Measurements from ENCODE around the gene CAPN15.

CAPN15 gene

GRCh38 chr16:557463-558297, 30.2 kb downstream of the CAPN15 start:
- DNase-seq (ENCODE audit: low read depth, low spot score), result no peak

DNA sequence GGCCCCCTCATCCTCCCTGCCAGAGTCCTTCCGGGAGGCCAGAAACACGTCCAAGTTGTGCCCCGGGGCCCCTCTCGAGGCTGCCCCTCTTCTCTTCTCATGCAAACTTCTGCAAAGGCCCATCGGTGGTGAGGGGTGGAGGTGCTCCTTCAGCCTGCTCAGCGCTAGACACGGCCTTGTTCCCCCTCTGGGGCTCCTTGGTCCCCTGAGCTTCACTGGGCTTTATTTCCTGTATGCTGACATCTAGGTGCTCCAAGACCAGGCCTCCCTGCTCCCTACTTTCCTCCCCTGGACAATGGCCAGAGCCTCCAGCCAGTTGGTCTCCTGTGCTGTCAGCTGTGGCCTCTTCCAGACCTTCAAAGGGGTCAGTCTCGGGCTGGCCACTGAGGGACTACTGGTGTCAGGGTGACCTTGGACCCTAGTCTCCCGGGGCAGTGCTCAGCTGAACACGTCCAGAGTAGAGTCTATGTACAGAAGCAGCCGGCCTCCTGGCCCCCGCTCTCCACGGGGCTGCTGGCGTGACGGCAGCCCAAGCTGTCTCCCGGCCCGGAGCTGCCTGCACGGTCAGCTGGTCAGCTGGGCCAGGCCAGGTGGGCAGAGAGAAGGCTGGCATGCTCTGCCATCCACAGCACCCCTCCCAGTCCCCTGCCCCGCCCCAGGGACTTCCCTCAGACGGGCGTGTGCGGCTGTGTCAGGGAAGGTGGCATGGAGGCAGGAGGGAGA, 30.9 kb downstream of the CAPN15 start:
- no peak for DNase-seq (ENCODE audit: low read depth, low spot score)
- H3K4me3 ChIP-seq (ENCODE audit: low read length), result no peak overlapping the region

More at GRCh38 chr16:557463-558297, 30.2 kb downstream of the CAPN15 start:
- H3K4me3 ChIP-seq (ENCODE audit: low read length), result no peak overlapping the region

- no peak overlapping the region for H3K4me3 ChIP-seq (ENCODE audit: low read length)
Observed at GRCh38 chr16:559021-559380, 31.5 kb downstream of the CAPN15 start.

GRCh38 chr16:559411-560203, 32.1 kb downstream of the CAPN15 start:
- no peak overlapping the region for H3K4me3 ChIP-seq (ENCODE audit: low read length)
- no peak for DNase-seq (ENCODE audit: low read depth, low spot score)

More at GRCh38 chr16:559021-559380, 31.5 kb downstream of the CAPN15 start:
- DNase-seq (ENCODE audit: low read depth, low spot score), result no peak

GRCh38 chr16:560204-560700, 32.7 kb downstream of the CAPN15 start, which contains the start of gene PRR35:
Gene PRR35, plus strand, starts transcription at chr16:560394. Its CDS starts 2,901 bp downstream, at chr16:563295.
- no peak for DNase-seq (ENCODE audit: low read depth, low spot score)
- H3K4me3 ChIP-seq (ENCODE audit: low read length), result no peak within 1 kb of the TSS

- no peak for DNase-seq (ENCODE audit: low read depth, low spot score)
- no peak overlapping the region for H3K4me3 ChIP-seq (ENCODE audit: low read length)
Observed at GRCh38 chr16:560701-561412, 33.3 kb downstream of the CAPN15 start.

DNA sequence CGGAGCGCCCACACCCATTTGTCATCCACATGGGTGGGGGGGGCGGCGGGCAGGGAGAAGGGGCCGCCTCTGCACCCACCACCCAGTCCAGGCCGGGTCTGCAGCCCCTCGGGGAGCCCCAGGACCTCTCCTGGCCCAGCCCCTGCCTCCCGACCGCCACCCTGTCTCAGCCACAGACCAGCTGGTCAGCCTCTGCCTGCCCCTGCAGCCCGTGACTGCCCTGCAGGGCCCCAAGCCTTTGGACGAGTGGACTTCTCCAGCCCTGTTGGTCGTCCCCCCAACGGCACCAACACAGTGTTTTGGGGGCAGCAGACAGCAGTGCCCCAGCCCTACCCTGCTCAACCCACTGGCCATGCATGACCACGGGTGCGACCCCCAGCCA, 33.9 kb downstream of the CAPN15 start:
- no peak overlapping the region for H3K4me3 ChIP-seq (ENCODE audit: low read length)
- DNase-seq (ENCODE audit: low read depth, low spot score), result no peak

DNA sequence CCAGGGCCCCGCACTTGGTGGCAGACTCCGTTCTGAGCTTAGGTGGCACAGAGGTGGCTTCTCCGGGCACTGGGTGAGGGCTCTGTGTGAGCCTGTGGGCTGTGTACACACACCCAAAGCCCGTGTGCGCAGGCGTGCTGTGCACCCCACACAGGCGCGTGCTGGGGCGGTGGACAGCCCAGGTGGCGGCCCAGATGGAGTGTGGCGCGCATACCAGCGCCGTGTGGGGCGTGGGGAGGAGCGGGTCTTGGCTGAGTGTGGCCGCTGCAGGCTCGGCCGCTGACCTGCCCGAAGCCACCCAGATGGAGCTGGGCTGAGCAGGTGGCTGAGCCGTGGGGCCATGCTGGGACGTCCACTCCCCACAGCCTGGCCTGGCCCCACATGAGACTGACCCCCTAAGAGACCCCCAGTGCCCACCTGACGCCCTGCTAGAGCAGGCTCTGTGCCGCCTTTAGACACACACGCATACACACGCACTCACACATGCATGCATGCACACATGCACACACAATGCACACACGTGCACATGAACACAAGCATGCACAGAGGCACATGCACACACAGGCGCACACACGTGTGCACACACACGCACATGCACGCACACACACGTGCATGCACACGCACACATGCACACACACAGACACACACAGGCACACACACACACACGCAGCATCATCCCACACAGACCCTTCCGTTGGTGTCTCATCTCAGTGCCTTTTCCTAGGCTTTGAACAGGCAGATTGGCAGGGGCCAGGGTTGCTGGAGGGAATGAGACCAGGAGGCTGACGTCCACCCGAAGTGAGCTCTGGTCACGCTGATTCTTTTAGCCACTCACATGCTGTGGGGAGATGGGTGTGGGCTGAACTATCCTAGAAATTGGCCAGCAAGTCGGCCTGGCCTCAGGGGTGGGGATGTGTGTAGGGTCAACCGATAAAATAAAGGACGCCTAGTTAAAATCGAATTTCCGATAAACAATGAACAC, 34.7 kb downstream of the CAPN15 start:
- H3K4me3 ChIP-seq (ENCODE audit: low read length), result no peak overlapping the region
- DNase-seq (ENCODE audit: low read depth, low spot score), result no peak

- no peak overlapping the region for H3K4me3 ChIP-seq (ENCODE audit: low read length)
- no peak for DNase-seq (ENCODE audit: low read depth, low spot score)
Observed at GRCh38 chr16:563072-563644, 35.6 kb downstream of the CAPN15 start.

GRCh38 chr16:564690-565418, 37.3 kb downstream of the CAPN15 start:
- H3K4me3 ChIP-seq (ENCODE audit: low read length), result no peak overlapping the region
- no peak for DNase-seq (ENCODE audit: low read depth, low spot score)

GRCh38 chr16:565419-566330, 38.2 kb downstream of the CAPN15 start:
- no peak overlapping the region for H3K4me3 ChIP-seq (ENCODE audit: low read length)
- no peak for DNase-seq (ENCODE audit: low read depth, low spot score)

DNA sequence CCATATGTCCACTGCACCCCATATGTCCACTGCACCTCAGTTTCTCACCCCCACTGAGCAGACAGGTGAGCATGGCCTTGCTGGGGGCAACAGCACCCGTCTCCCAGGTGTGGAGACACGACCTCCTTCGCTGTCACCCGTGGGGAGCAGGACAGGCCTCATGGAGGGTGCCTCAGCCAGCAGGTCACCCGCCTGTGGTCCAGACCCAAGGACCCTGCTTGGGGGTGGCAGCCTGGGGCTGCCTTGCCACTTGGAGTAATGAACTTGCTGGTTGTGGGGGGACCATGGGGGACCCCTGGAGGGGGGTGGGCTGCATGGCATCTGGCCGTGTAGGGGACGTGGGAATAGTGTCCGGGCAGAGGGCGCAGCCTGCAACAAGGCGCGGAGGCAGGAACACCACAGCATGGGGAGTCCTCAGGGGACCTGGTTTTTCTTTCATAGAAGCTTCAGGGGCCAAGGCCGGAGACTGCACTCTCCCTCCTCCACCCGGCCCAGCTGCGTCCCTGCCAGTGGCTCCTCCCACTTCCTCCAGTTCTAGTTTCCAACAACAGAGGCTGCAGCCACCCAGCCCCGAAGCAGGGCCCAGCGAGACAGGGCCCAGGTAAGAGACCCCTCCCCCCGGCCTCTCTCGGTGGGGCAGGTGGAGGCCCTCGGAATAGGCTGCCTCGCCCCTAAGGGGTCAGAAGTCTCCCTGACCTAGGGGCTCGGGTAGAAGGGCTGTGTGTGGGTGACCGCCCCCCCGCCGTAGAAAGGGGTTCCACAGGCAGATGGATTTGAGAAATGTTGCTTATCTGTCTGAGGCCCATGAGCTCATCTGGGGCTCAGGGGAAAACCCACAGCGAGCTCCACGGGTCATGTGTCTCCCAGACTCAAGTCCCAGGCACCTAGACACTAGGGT, 39.2 kb downstream of the CAPN15 start, which contains the start of gene NHLRC4:
Gene NHLRC4, plus strand, starts transcription at position 531 of the 898 bp plus-strand sequence. CDS start 1,043 bp downstream, outside the sequence.
- DNase-seq (ENCODE audit: low read depth, low spot score), result peak; percentile 55
- peak within 1 kb of the TSS; percentile 18 for H3K4me3 ChIP-seq (ENCODE audit: low read length)

DNA sequence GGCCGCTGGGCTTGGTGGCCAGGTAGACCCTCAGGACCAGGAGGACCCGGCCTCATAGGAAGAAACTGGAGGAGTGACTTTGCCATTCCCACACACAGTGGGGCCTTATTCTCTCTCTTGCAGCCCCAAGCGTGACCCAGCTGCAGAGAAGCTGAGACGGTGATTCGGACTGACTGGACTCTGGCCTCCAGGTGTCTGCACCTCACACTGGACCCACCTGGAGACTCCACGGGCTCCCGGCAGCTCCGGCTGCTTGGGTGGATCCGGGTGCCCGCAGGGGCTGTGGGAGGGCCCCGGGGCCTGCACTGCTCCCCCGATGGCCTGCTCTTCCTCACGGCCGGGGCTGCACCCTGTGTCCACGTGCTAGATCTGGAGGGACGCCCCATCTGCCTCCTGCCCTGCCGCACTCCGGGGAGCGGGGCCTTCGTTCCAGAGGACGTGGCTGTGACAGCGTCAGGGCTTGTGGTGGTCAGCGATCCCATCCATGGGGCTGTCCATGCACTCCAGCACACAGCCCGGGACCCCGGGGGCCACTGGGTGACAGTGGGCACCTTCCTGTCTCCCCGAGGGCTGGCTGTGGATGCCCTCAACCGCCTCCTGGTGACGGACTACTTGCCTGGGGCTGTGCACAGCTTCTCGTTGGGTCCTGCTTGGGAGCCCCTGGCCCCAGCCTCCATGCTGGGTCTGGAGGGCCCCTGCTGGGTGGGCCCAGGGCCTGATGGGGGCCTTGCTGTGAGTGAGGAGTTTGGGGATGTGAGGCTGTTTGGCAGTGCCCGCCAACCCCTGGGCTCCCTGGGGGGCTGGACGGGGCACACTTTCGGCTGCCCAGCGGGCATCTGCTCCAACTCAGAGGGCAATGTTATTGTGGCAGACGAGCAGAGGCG, 40.1 kb downstream of the CAPN15 start:
- H3K4me3 ChIP-seq (ENCODE audit: low read length), result peak overlapping the region; percentile 18; the same call in 1 of the 2 replicates
- no peak for DNase-seq (ENCODE audit: low read depth, low spot score)
